Suppressor macrophage (primary cell): Measurements from ENCODE around the gene ARHGAP10.
A peak's percentile ranks its signal among the peaks of the same experiment; 100 is the strongest.

Experiments used
- DNase-seq, 4 experiments: peaks; one replicate each; pipeline ENCODE4 v3.0.0-alpha.2; 2020 to 2022

The ARHGAP10 gene

GRCh38 chr4:147825451-147826287, 93.8 kb downstream of the ARHGAP10 start:
- DNase-seq, result peak; percentile 70 to 93 (median 82)

GRCh38 chr4:147826288-147826646, 94.4 kb downstream of the ARHGAP10 start:
- no peak for DNase-seq

DNA sequence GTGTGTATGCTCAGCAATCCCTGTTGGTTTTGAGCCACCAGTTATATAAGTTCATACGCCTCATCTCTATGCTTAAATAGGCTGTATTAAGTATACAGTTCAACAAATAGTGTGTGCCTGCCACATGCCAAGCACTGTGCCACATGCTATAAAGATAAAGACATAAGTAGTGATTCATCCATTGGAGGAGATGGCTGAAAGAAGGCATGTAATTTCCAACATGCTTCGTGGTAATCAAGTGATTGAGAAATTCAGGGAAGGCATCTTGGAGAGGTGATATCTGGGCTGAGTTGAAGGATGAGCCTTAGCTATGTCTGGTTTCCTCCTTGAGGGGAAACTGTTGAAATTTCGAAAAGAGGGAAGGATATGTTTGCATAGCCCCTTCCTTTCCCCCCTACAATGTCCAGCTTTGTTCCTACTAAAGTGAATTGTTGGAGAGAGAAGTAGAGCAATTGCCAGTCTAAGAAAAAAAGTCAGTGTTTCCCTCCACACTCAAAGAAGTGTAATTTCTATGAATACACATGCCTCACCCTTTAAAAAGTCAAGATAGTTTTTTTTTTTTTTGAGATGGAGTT, 96.5 kb downstream of the ARHGAP10 start:
- peak in 3 of 4 experiments; percentile 35 to 65 (median 64) for DNase-seq

DNA sequence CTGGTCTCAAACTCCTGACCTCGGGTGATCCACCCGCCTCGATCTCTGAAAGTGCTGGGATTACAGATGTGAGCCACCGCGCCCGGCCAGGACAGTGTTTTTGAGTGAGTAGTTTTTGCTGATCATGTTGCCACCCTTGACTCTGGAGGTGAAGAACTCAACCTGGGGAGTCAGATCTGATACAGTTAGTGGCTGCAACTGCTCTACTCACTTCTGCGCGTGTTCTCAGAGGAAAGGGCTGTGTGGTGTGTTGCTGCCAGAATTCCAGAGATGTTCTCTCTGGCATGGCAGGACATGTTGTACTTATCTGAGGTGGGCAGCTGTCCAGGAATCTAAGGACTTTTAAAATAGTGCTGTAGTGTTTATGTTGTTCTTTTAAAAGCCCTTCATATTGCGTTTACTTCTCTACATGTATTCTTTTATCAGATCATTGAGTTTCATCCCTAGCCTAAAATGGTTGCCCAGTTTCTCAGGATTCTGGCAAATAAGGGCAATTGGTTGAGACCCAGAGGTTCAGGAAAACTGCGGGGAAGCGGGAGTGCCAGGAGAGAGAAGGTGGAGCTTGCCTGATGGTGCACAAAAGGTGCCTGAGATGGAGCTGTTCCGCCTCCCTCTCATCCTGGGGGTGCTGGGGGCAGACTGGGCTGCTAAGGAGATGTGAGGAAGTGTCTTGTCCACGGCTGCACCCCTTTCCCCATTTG, 97.7 kb downstream of the ARHGAP10 start:
- peak in 1 of 4 experiments; percentile 28 for DNase-seq

GRCh38 chr4:147830102-147830463, 98.2 kb downstream of the ARHGAP10 start:
- DNase-seq, result no peak

DNA sequence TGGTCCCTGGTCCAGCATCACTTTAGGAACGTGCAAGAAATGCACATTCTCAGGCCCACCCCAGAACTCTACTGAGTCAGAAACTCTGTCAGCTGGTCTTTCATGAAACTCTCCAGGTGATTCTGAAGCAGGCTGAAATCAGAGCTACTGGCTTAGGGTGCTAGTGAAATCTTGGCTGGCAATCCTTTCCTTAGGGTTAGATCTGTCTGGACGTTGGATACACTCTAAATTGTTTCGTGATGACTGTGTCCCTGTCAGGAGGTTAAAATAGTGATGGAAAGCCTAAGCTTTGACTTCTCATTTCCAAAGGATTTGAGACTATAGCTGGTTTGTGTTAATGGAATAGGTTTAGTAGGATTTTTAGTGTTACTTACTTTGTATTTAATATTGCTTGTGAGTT, 99.1 kb downstream of the ARHGAP10 start:
- DNase-seq, result peak in 1 of 4 experiments; percentile 23

GRCh38 chr4:147831551-147832171, 99.8 kb downstream of the ARHGAP10 start:
- DNase-seq, result peak; percentile 84 to 97 (median 90)

GRCh38 chr4:147833254-147833653, 101.4 kb downstream of the ARHGAP10 start:
- no peak for DNase-seq

- DNase-seq, result no peak
Observed at GRCh38 chr4:147833741-147834140, 101.9 kb downstream of the ARHGAP10 start.

- DNase-seq, result no peak
Observed at GRCh38 chr4:147834480-147834879, 102.6 kb downstream of the ARHGAP10 start.

DNA sequence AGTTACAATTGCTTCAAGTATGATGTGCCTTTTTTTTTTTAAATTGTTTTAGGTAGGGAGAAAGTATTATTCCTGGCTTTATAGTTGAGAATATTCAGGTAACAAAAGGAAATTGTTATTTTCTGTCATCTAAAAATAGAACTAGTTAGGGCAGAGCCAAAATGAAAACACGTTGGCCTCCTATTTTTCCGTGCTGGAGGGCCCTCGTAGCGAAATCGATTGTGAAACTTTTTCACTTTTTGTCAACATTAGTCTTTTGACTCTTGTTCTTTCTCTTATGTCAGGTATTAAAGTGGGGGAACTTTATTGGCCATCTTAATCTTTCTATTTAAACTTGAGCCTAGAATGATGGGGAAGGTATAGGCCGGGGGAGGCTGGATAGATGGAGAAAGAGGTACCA, 104.9 kb downstream of the ARHGAP10 start:
- DNase-seq, result no peak

- no peak for DNase-seq
Observed at GRCh38 chr4:147837435-147837834, 105.5 kb downstream of the ARHGAP10 start.

GRCh38 chr4:147837854-147838253, 106.0 kb downstream of the ARHGAP10 start:
- DNase-seq, result no peak

DNA sequence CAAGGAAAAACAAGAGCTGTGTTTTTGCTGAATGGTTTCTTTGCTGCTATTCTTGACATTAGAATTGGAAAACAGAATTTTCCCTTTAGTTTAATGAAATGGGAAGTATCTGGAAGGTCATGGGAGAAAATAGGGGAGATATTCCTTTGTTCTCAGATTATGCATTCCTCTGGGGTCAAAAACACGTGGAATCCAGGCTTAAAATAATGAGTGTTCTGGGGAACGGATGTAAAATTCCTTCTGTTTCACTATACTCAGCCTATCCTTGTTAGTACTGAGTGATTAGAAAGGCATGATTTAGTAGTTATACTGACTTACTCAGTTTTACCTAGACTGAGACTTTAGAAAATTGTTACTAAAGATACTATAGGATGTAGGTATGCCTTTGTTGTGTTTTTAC, 107.3 kb downstream of the ARHGAP10 start:
- no peak for DNase-seq

- DNase-seq, result no peak
Observed at GRCh38 chr4:147839663-147840062, 107.8 kb downstream of the ARHGAP10 start.

DNA sequence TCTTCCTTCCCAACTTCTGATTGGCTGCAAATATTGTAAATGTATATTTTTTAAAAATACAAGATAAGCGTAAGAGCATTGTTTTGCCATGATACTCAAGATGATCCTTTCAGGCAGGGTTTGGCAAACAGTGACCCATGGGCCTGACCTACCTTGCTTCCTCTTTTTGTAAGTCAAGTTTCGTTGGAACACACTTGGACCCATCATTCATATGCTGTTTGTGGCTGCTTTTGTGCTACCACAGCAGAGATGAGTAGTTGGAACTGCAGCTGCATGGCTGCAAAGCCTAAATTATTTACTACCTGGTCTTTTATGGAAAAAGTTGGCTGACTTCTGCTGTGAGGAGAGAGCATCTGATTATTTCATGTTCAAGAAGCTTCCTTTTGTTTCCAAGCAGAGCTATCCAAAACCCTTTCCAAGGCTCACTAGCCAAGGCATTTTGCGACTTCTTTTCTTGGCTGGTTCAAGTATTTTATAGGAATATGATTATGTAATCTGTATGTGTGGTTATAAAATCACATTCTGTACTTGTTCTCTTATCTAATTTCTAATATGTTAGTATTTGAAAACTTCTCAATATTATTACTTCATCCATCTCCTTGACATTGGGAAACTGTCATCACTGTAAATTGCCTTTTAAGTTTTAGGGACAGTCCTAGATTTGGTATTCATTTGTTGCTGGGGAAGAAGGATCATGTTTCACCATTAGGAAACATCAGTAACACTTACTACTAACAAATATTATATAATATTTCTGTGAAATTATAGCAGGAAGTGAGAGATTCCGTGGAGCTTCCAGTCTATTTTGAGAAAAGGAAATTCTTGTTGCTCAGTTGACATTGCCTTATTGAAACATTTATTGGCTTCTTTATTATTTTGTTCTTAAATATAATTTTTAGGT, 109.2 kb downstream of the ARHGAP10 start:
- peak in 3 of 4 experiments; percentile 40 to 56 (median 55) for DNase-seq

GRCh38 chr4:147842573-147842972, 110.7 kb downstream of the ARHGAP10 start:
- DNase-seq, result peak; percentile 31 to 71 (median 58)

DNA sequence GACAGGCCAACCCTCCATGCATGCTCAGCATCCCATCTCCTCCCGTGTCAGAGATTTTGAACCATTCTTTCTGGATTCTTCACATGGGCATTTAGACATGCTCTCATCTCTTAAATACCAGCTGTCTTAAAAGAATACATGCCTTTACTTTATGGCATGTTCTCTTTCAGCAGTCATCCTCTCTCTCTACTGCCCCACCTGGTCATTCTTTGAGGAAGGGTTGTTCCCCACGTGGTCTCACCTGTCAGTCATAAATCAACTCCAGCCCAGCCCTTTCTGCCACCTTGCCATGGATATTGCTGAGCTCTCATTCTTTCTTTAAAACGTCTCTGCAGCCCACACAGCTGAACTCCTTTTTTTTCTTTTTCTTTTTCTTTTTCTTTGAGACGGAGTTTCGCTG, 111.3 kb downstream of the ARHGAP10 start:
- no peak for DNase-seq

GRCh38 chr4:147844781-147845180, 112.9 kb downstream of the ARHGAP10 start:
- no peak for DNase-seq

DNA sequence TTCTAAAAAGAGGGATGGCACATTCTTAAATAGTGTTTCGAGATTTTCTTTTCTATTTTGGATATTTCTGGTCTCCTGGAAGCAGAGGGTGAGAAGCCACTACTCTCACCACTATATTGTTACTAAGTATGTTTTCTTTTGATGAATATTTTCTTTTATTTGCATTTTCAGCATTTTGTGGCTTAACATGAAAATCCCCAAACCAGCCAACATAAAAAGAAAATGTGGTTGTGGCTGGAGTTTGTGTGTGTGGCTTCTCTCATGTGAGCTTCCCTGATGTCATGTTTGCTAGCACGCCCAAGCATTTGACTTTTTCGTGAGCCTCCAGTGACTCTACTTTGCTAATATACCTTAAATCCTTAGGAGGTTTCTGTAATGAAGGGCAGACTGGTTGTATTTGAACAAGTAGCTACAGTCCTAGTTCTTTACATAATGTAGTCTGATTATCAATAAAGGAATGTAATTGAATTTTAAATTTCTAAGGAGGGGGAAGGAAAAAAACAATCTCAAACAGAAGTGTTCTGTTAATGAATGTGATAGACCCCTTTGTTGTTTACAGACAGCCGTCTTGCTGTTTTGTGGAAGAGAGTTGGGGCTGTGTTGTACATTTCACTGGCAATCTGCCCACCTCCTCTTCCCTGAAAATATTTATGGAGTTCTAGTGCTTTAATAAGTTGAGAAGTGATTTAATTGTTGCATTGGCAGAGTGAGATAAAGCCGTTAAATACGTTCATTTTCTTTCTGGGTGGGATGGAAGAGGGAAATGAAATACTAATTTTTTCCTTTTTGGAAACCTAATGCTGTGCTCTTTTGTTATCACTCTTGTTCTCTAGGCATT, 114.6 kb downstream of the ARHGAP10 start:
- DNase-seq, result peak in 2 of 4 experiments; percentile 27 to 34
